DND-41 (cell line): ENCODE measurements around the gene NXNL1.

Experiments used
- ATAC-seq: fragments of 200-7000 bp; cut with Tn5 transposase; 3 replicates; pipeline ENCODE4 v1.9.1; 2021; ENCODE audit warnings: low read depth; ENCODE audit not compliant: insufficient read depth
- DNase-seq: peaks from one replicate; pipeline ENCODE4 v3.0.0-alpha.2; 2020
- H2AFZ ChIP-seq: 2 replicates; pipeline ENCODE4 v1.6.0; 2012; ENCODE audit warnings: low read depth, low read length
- H3K27ac ChIP-seq: 2 replicates; pipeline ENCODE4 v1.5.1; 2012; ENCODE audit warnings: low read length, inconsistent platforms
- H3K27me3 ChIP-seq: fragments of 200-600 bp; sonication (generic); 2 replicates; pipeline ENCODE4 v1.6.0; 2012; ENCODE audit warnings: low read length, mild to moderate bottlenecking, inconsistent platforms; ENCODE audit not compliant: insufficient read depth, poor library complexity
- H3K36me3 ChIP-seq: 2 replicates; pipeline ENCODE4 v1.5.1; 2012; ENCODE audit warnings: low read length, inconsistent platforms; ENCODE audit not compliant: insufficient read depth
- H3K4me1 ChIP-seq: 2 replicates; pipeline ENCODE4 v1.5.1; 2012; ENCODE audit warnings: mild to moderate bottlenecking, low read length; ENCODE audit not compliant: insufficient read depth
- H3K4me2 ChIP-seq: 2 replicates; pipeline ENCODE4 v1.6.0; 2012; ENCODE audit warnings: mild to moderate bottlenecking, moderate library complexity, low read length, inconsistent platforms; ENCODE audit not compliant: insufficient read depth
- H3K4me3 ChIP-seq, 2 experiments: fragments of 200-600 bp in 1 of 2; shearing (Covaris generic) in 1 of 2; 2 replicates each; pipeline ENCODE4 v1.5.1; 2012 to 2016; ENCODE audit warnings: inconsistent platforms in 2 of 2, low read length in 2 of 2, mild to moderate bottlenecking in 2 of 2, low read depth in 1 of 2, moderate library complexity in 1 of 2
- H3K79me2 ChIP-seq: 2 replicates; pipeline ENCODE4 v1.6.0; 2012; ENCODE audit warnings: low read length, inconsistent platforms; ENCODE audit not compliant: insufficient read depth
- H3K9ac ChIP-seq: 2 replicates; pipeline ENCODE4 v1.6.0; 2012; ENCODE audit warnings: low read depth, mild to moderate bottlenecking, inconsistent platforms, low read length, moderate library complexity
- H3K9me3 ChIP-seq: 2 replicates; pipeline ENCODE4 v1.5.1; 2012; ENCODE audit warnings: low read length, moderate library complexity, mild to moderate bottlenecking, inconsistent platforms; ENCODE audit not compliant: insufficient read depth, severe bottlenecking
- H4K20me1 ChIP-seq: 2 replicates; pipeline ENCODE4 v1.6.0; 2012; ENCODE audit warnings: low read length; ENCODE audit not compliant: insufficient read depth
- CTCF ChIP-seq: IDR thresholded peaks from 2 replicates; pipeline ENCODE4 v1.5.1; 2012; ENCODE audit warnings: borderline replicate concordance, low read length, moderate library complexity, mild to moderate bottlenecking; ENCODE audit not compliant: poor library complexity, severe bottlenecking; ENCODE audit errors: extremely low read depth
- EZH2 ChIP-seq: IDR thresholded peaks from 3 replicates; pipeline ENCODE4 v1.6.1; 2012; ENCODE audit warnings: borderline replicate concordance, low read depth, mild to moderate bottlenecking, moderate library complexity, low read length, inconsistent platforms; ENCODE audit not compliant: severe bottlenecking

The NXNL1 gene

GRCh38 chr19:17469481-17470067 is 8.8 kb upstream of the NXNL1 start:
- Histone ChIP-seq H3K4me1 (peaks cover 24% of the 10 kb centered on the region), H3K9ac (peak overlapping the region; percentile 66; the same call in 1 of the 2 replicates)

GRCh38 chr19:17469092-17469480 is 8.4 kb upstream of the NXNL1 start:
- DNase-seq (no peak), ATAC-seq (no peak)
- Histone ChIP-seq H3K79me2 (no peaks in the 10 kb centered on the region), H3K4me1 (peaks cover 24% of the 10 kb centered on the region), H4K20me1 (no peaks in the 10 kb centered on the region), H3K27me3 (no peaks in the 10 kb centered on the region), H3K9me3 (no peaks in the 10 kb centered on the region), H2AFZ (no peak overlapping the region), H3K4me2 (no peak overlapping the region), H3K9ac (no peak overlapping the region), H3K36me3 (no peaks in the 10 kb centered on the region), H3K27ac (no peak overlapping the region), H3K4me3 (no peak overlapping the region)
- no peak for TF ChIP-seq CTCF
- no peak for TF ChIP-seq EZH2

More at GRCh38 chr19:17469481-17470067, 8.8 kb upstream of the NXNL1 start:
- H2AFZ ChIP-seq = peak overlapping the region; percentile 90
- no peaks in the 10 kb centered on the region for H3K36me3 ChIP-seq
- H3K4me2 ChIP-seq = peak overlapping the region; percentile 98
- TF ChIP-seq EZH2 (no peak), CTCF (no peak)
- H3K27ac ChIP-seq = 0 out of 2 replicates have a peak overlapping the region, but pooled peaks have one; percentile 56
- H3K4me3 ChIP-seq = peak overlapping the region in 1 of 2 experiments; percentile 78; a peak in 2 of 4 replicates
- H3K9me3 ChIP-seq = no peaks in the 10 kb centered on the region
- ATAC-seq = peak; percentile 53
- H3K27me3 ChIP-seq = no peaks in the 10 kb centered on the region
- no peaks in the 10 kb centered on the region for H3K79me2 ChIP-seq
- DNase-seq = peak; percentile 78
- no peaks in the 10 kb centered on the region for H4K20me1 ChIP-seq

- no peak overlapping the region for H3K4me3 ChIP-seq
- no peaks in the 10 kb centered on the region for H3K27me3 ChIP-seq
- no peaks in the 10 kb centered on the region for H4K20me1 ChIP-seq
- no peaks in the 10 kb centered on the region for H3K9me3 ChIP-seq
- H3K79me2 ChIP-seq = no peaks in the 10 kb centered on the region
- no peak overlapping the region for H3K4me2 ChIP-seq
- DNase-seq = no peak
- H3K4me1 ChIP-seq = peaks cover 24% of the 10 kb centered on the region
- H3K36me3 ChIP-seq = no peaks in the 10 kb centered on the region
- no peak overlapping the region for H2AFZ ChIP-seq
- no peak for ATAC-seq
- H3K9ac ChIP-seq = no peak overlapping the region
- H3K27ac ChIP-seq = no peak overlapping the region
- TF ChIP-seq CTCF (no peak), EZH2 (no peak)
These were observed 7.8 kb upstream of the NXNL1 start for GRCh38 chr19:17468302-17469091.
